HCT116 (cell line): Measurements from ENCODE around the gene HOXD3. TPM values are rescaled to one million over a fixed set of nuclear protein-coding genes. Genes with fewer than 3 reads are reported as not detected.

Experiments used
- ATAC-seq: fragments of 200-7000 bp; cut with Tn5 transposase; 2 replicates; pipeline ENCODE4 v1.9.1; 2020; ENCODE audit warnings: mild to moderate bottlenecking, moderate library complexity
- BruUV-seq: library from RNA; stranded (reverse); fragments of 400-500 nt; replicated peaks from 2 replicates; lab custom pipeline; 2021; lab: Mats Ljungman, UMichigan
- CTCF ChIA-PET: fragments of 300-600 bp; sonication (Branson Sonifier 250); formaldehyde crosslinking; loops from one replicate; lab custom pipeline; 2021; ENCODE audit warnings: antibody characterized with exemption; lab: Charles Lee
- POLR2A ChIA-PET: fragments of 300-600, 350-600 bp; sonication (Branson Sonifier 250); formaldehyde crosslinking; loops from one replicate; lab custom pipeline; 2021; ENCODE audit warnings: antibody characterized with exemption; lab: Charles Lee
- RAD21 ChIA-PET, 2 experiments: fragments of 300-600 bp; sonication (Branson Sonifier 250); formaldehyde crosslinking; loops; one replicate each; lab custom pipeline; 2023; ENCODE audit warnings: low total read pairs in 2 of 2; ENCODE audit not compliant: uncharacterized antibody in 2 of 2, unreplicated experiment in 2 of 2, low non-redundant PET in 1 of 2; lab: Charles Lee
- DNase-seq: peaks from one replicate; pipeline ENCODE4 v3.0.0-alpha.2; 2010; ENCODE audit warnings: low read depth, low spot score
- H2AFZ ChIP-seq: fragments of 200-600 bp; shearing (Covaris generic), sonication (generic); 2 replicates; pipeline ENCODE4 v1.6.1; 2017; ENCODE audit warnings: low read depth, mixed run types, mixed read lengths, antibody characterized with exemption, low read length; ENCODE audit not compliant: poor library complexity, severe bottlenecking
- H3K27ac ChIP-seq: 2 replicates; pipeline ENCODE4 v1.5.1; 2012; ENCODE audit warnings: low read depth, low read length
- H3K27me3 ChIP-seq: fragments of 200-600 bp; sonication (generic); 2 replicates; pipeline ENCODE4 v1.6.1; 2016; ENCODE audit warnings: mixed run types, low read length, mixed read lengths; ENCODE audit not compliant: insufficient read depth
- H3K36me3 ChIP-seq, 2 experiments: fragments of 200-500 bp in 1 of 2; fragments of 200-600 bp in 1 of 2; sonication (Bioruptor generic) in 1 of 2; sonication (generic) in 1 of 2; 2 replicates each; pipeline versions ENCODE4 v1.5.1 to v1.6.1; 2014 to 2016; ENCODE audit warnings: low read length in 2 of 2, inconsistent platforms in 1 of 2, mixed read lengths in 1 of 2, mixed run types in 1 of 2; ENCODE audit not compliant: insufficient read depth in 2 of 2, control insufficient read depth in 1 of 2
- H3K4me1 ChIP-seq, 2 experiments: fragments of 200-600 bp in 1 of 2; sonication (generic) in 1 of 2; 2 replicates each; pipeline versions ENCODE4 v1.5.1 to v1.6.1; 2012 to 2017; ENCODE audit warnings: low read length in 2 of 2, inconsistent platforms in 1 of 2, mild to moderate bottlenecking in 1 of 2, mixed read lengths in 1 of 2, mixed run types in 1 of 2, moderate library complexity in 1 of 2; ENCODE audit not compliant: insufficient read depth in 2 of 2, control insufficient read depth in 1 of 2
- H3K4me2 ChIP-seq: fragments of 200-600 bp; sonication (generic); 2 replicates; pipeline ENCODE4 v1.6.1; 2017; ENCODE audit warnings: mixed run types, low read length, mixed read lengths
- H3K4me3 ChIP-seq, 2 experiments: fragments of 200-600 bp in 1 of 2; sonication (generic) in 1 of 2; replicated peaks in 1 of 2; 2 replicates each; pipeline ENCODE4 v1.5.1; 2011 to 2016; ENCODE audit warnings: low read length in 2 of 2, control low read depth in 1 of 2, low read depth in 1 of 2, mild to moderate bottlenecking in 1 of 2, mixed read lengths in 1 of 2, mixed run types in 1 of 2
- H3K79me2 ChIP-seq: fragments of 200-600 bp; sonication (generic); 2 replicates; pipeline ENCODE4 v1.6.1; 2017; ENCODE audit warnings: mild to moderate bottlenecking, mixed run types, low read length, moderate library complexity, mixed read lengths; ENCODE audit not compliant: insufficient read depth
- H3K9ac ChIP-seq: fragments of 200-600 bp; sonication (generic); 2 replicates; pipeline ENCODE4 v1.6.1; 2016; ENCODE audit warnings: low read length, mixed read lengths
- H3K9me2 ChIP-seq: fragments of 200-600 bp; sonication (generic), shearing (Covaris generic); 2 replicates; pipeline ENCODE4 v1.6.1; 2017; ENCODE audit warnings: mixed run types, mild to moderate bottlenecking, moderate library complexity; ENCODE audit not compliant: insufficient read depth
- H3K9me3 ChIP-seq, 2 experiments: fragments of 200-500 bp in 1 of 2; fragments of 200-600 bp in 1 of 2; sonication (Bioruptor generic) in 1 of 2; sonication (generic) in 1 of 2; 2 replicates each; pipeline ENCODE4 v1.6.1; 2014 to 2017; ENCODE audit warnings: low read length in 2 of 2, mixed read lengths in 2 of 2, inconsistent platforms in 1 of 2, low read depth in 1 of 2, mild to moderate bottlenecking in 1 of 2, mixed run types in 1 of 2, moderate library complexity in 1 of 2; ENCODE audit not compliant: control insufficient read depth in 1 of 2, insufficient read depth in 1 of 2
- H4K20me1 ChIP-seq: fragments of 200-600 bp; sonication (generic), shearing (Covaris generic); 2 replicates; pipeline ENCODE4 v1.6.1; 2017; ENCODE audit warnings: mixed run types, mild to moderate bottlenecking, moderate library complexity; ENCODE audit not compliant: insufficient read depth
- ATF3 ChIP-seq: IDR thresholded peaks from 2 replicates; pipeline ENCODE4 v1.6.1; 2012
- CBX3 ChIP-seq: IDR thresholded peaks from 2 replicates; pipeline ENCODE4 v1.6.1; 2012; ENCODE audit warnings: low read depth
- CEBPB ChIP-seq: IDR thresholded peaks from 2 replicates; pipeline ENCODE4 v1.6.1; 2012; ENCODE audit warnings: low read depth
- CTCF ChIP-seq, 3 experiments: fragments of 200-600 bp in 1 of 3; sonication (generic) in 1 of 3; IDR thresholded peaks in 2 of 3; conservative IDR thresholded peaks in 1 of 3; 2 replicates each; pipeline ENCODE4 v1.5.1; 2012 to 2017; ENCODE audit warnings: low read depth in 2 of 3, low read length in 2 of 3, antibody characterized with exemption in 1 of 3, borderline replicate concordance in 1 of 3, control low read depth in 1 of 3, mild to moderate bottlenecking in 1 of 3, mixed read lengths in 1 of 3, mixed run types in 1 of 3, moderate library complexity in 1 of 3; ENCODE audit not compliant: insufficient read depth in 1 of 3
- EGR1 ChIP-seq: IDR thresholded peaks from 2 replicates; pipeline ENCODE4 v1.6.1; 2012; ENCODE audit warnings: low read depth
- ELF1 ChIP-seq: IDR thresholded peaks from 2 replicates; pipeline ENCODE4 v1.6.1; 2012; ENCODE audit warnings: low read depth, borderline replicate concordance
- EZH2 ChIP-seq: fragments of 200-600 bp; sonication (generic); IDR thresholded peaks from 2 replicates; pipeline ENCODE4 v1.6.1; 2017; ENCODE audit warnings: antibody characterized with exemption, mixed run types
- JUND ChIP-seq: IDR thresholded peaks from 2 replicates; pipeline ENCODE4 v1.6.1; 2012
- MAX ChIP-seq: IDR thresholded peaks from 2 replicates; pipeline ENCODE4 v1.6.1; 2012
- POLR2A ChIP-seq: IDR thresholded peaks from 2 replicates; pipeline ENCODE4 v1.7.0; 2011; ENCODE audit warnings: borderline replicate concordance; ENCODE audit not compliant: insufficient read depth, insufficient read length; ENCODE audit errors: extremely low read depth
- POLR2AphosphoS5 ChIP-seq: IDR thresholded peaks from 2 replicates; pipeline ENCODE4 v1.6.1; 2011; ENCODE audit warnings: mild to moderate bottlenecking, low read depth, low read length, moderate library complexity
- RAD21 ChIP-seq: IDR thresholded peaks from 2 replicates; pipeline ENCODE4 v1.6.1; 2012; ENCODE audit warnings: low read depth, mild to moderate bottlenecking
- REST ChIP-seq: IDR thresholded peaks from 2 replicates; pipeline ENCODE4 v1.6.1; 2012; ENCODE audit warnings: low read depth
- SIN3A ChIP-seq: IDR thresholded peaks from 2 replicates; pipeline ENCODE4 v1.6.1; 2012; ENCODE audit warnings: low read depth
- SP1 ChIP-seq: IDR thresholded peaks from 2 replicates; pipeline ENCODE4 v1.6.1; 2012; ENCODE audit warnings: low read depth
- SRF ChIP-seq: IDR thresholded peaks from 2 replicates; pipeline ENCODE4 v1.6.1; 2012; ENCODE audit warnings: low read depth
- TCF7L2 ChIP-seq: IDR thresholded peaks from 2 replicates; pipeline ENCODE4 v1.7.0; 2011; ENCODE audit warnings: borderline replicate concordance, inconsistent platforms; ENCODE audit not compliant: insufficient read depth, insufficient read length; ENCODE audit errors: extremely low read depth
- YY1 ChIP-seq: IDR thresholded peaks from 2 replicates; pipeline ENCODE4 v1.6.1; 2011; ENCODE audit warnings: low read length, low read depth, moderate library complexity, mild to moderate bottlenecking; ENCODE audit not compliant: insufficient replicate concordance; ENCODE audit errors: extremely low read depth
- ZFX ChIP-seq: fragments of 450-650 bp; IDR thresholded peaks from 2 replicates; pipeline ENCODE4 v1.6.1; 2017
- ZNF274 ChIP-seq: fragments of 200-500 bp; sonication (Bioruptor generic); IDR thresholded peaks from 2 replicates; pipeline ENCODE4 v1.6.1; 2014; ENCODE audit warnings: mild to moderate bottlenecking, low read depth, low read length, inconsistent platforms
- intact Hi-C: fragments of 100-400 bp; cut with micrococcal nuclease; formaldehyde crosslinking; loops from 2 replicates; pipeline ENCODE4 v1.10.0; 2022
- total RNA-seq: library from RNA; stranded (reverse); gene quantifications from one replicate; pipeline ENCODE4 v1.2.1, GENCODE V29; 2021; ENCODE audit not compliant: unreplicated experiment

Gene HOXD3
- total RNA-seq, 1 experiment from 2014 or later, result 1.4 TPM

- no peaks in the 10 kb centered on the region for H4K20me1 ChIP-seq
- no peak overlapping the region for H3K4me3 ChIP-seq
- no peak for TF ChIP-seq POLR2AphosphoS5
- no peak for TF ChIP-seq CTCF (IDR thresholded peaks at IDR 0.05 in 2 of 3, conservative IDR thresholded peaks at IDR 0.05 in 1 of 3; ENCODE audit: borderline replicate concordance in 1 of 3, insufficient read depth in 1 of 3, low read depth in 2 of 3, low read length in 2 of 3)
- no peak for TF ChIP-seq SP1
- TF ChIP-seq TCF7L2, result no peak
- TF ChIP-seq EGR1, result no peak
- TF ChIP-seq RAD21, result no peak
- TF ChIP-seq SIN3A, result no peak
- TF ChIP-seq EZH2, result no peak
- TF ChIP-seq ATF3, result no peak
- TF ChIP-seq ELF1, result no peak
- TF ChIP-seq REST, result no peak
- TF ChIP-seq JUND, result no peak
- no peak for TF ChIP-seq MAX
- no peak for TF ChIP-seq CEBPB
- no peak for TF ChIP-seq ZNF274
- no peak for TF ChIP-seq ZFX
- TF ChIP-seq SRF, result no peak
- TF ChIP-seq CBX3, result no peak
- TF ChIP-seq POLR2A, result no peak
- TF ChIP-seq YY1, result no peak
- H3K4me1 ChIP-seq, result peaks cover 9 to 24% of the 10 kb centered on the region in 2 experiments; a peak in 3 of 4 replicates
- no peaks in the 10 kb centered on the region for H3K36me3 ChIP-seq
- no peak overlapping the region for H3K9ac ChIP-seq
- no peaks in the 10 kb centered on the region for H3K79me2 ChIP-seq
- RAD21 ChIA-PET, result no interaction called here
- H3K9me2 ChIP-seq, result no peaks in the 10 kb centered on the region
- no peak overlapping the region for H3K4me2 ChIP-seq
- BruUV-seq, result no TSS peak
- H3K27me3 ChIP-seq, result no peaks in the 10 kb centered on the region
- ATAC-seq (no peak), DNase-seq (no peak)
- POLR2A ChIA-PET, result no interaction called here
- CTCF ChIA-PET, result interaction anchor here (0.9 to 3.7 kb wide), 6 partner anchors 9 to 522 kb away, joined by 3 to 19 read pairs (median 6); no protein-coding TSS in a partner anchor
- no peak overlapping the region for H3K27ac ChIP-seq
- H2AFZ ChIP-seq, result no peak overlapping the region
- H3K9me3 ChIP-seq, result no peaks in the 10 kb centered on the region
- intact Hi-C loops, result no loop called here
Measured at GRCh38 chr2:176131848-176132158, 25.3 kb upstream of the HOXD3 start.
